Osteoblast (primary cell): ENCODE measurements around the gene PARP4. TPM values are rescaled to one million over a fixed set of nuclear protein-coding genes. Genes with fewer than 3 reads are reported as not detected.
A peak's percentile ranks its signal among the peaks of the same experiment; 100 is the strongest.
"Not testable (repeated sequence)": the region's sequence is repeated elsewhere in the genome, so short reads cannot be mapped to it uniquely, and the experiment has no call there.

Source experiments
- DNase-seq: peaks from one replicate; pipeline ENCODE4 v3.0.0; 2011; ENCODE audit warnings: low spot score, mixed read lengths; ENCODE audit not compliant: insufficient read length; ENCODE audit errors: missing footprints
- H2AFZ ChIP-seq: 2 replicates; pipeline ENCODE4 v1.6.0; 2011; ENCODE audit warnings: mild to moderate bottlenecking, low read length
- H3K27ac ChIP-seq: 2 replicates; pipeline ENCODE4 v1.5.1; 2011; ENCODE audit warnings: mild to moderate bottlenecking, low read depth, low read length, moderate library complexity
- H3K27me3 ChIP-seq: 2 replicates; pipeline ENCODE4 v1.6.0; 2012; ENCODE audit warnings: mild to moderate bottlenecking, control low read depth, inconsistent platforms, low read length, moderate library complexity; ENCODE audit not compliant: insufficient read depth
- H3K36me3 ChIP-seq: 2 replicates; pipeline ENCODE4 v1.5.1; 2011; ENCODE audit warnings: mild to moderate bottlenecking, low read length, control low read depth, moderate library complexity; ENCODE audit not compliant: insufficient read depth
- H3K4me1 ChIP-seq: 2 replicates; pipeline ENCODE4 v1.5.1; 2011; ENCODE audit warnings: mild to moderate bottlenecking, low read length, control low read depth, moderate library complexity; ENCODE audit not compliant: insufficient read depth
- H3K4me2 ChIP-seq: 2 replicates; pipeline ENCODE4 v1.6.0; 2011; ENCODE audit warnings: mild to moderate bottlenecking, low read length; ENCODE audit not compliant: insufficient read depth
- H3K4me3 ChIP-seq: fragments of 200-600 bp; sonication (generic); 3 replicates; pipeline ENCODE4 v1.5.1; 2012; ENCODE audit warnings: mild to moderate bottlenecking, low read length, inconsistent platforms; ENCODE audit not compliant: insufficient read depth
- H3K79me2 ChIP-seq: 2 replicates; pipeline ENCODE4 v1.6.0; 2012; ENCODE audit warnings: mild to moderate bottlenecking, low read length, control low read depth, inconsistent platforms; ENCODE audit not compliant: insufficient read depth
- H3K9me3 ChIP-seq: 2 replicates; pipeline ENCODE4 v1.5.1; 2011; ENCODE audit warnings: low read depth, low read length, control low read depth
- H4K20me1 ChIP-seq: 2 replicates; pipeline ENCODE4 v1.6.0; 2012; ENCODE audit warnings: mild to moderate bottlenecking, low read length, control low read depth; ENCODE audit not compliant: insufficient read depth
- CTCF ChIP-seq: IDR thresholded peaks from 2 replicates; pipeline ENCODE4 v1.5.1; 2011; ENCODE audit warnings: mild to moderate bottlenecking, low read depth, low read length, moderate library complexity; ENCODE audit errors: extremely low read depth
- total RNA-seq: library from RNA; depleted of rRNA; stranded (reverse); fragments of >200 nt; gene quantifications from 2 replicates; pipeline ENCODE4 v1.2.3, GENCODE V29; 2012

PARP4 gene
- total RNA-seq, 1 donor, result 63.0 TPM

- Histone ChIP-seq H3K4me2 (peak overlapping the region; percentile 82), H3K27ac (peak overlapping the region; percentile 92), H3K4me3 (peak overlapping the region; percentile 93), H3K27me3 (no peaks in the 10 kb centered on the region), H2AFZ (peak overlapping the region; percentile 93), H3K9me3 (no peaks in the 10 kb centered on the region), H3K4me1 (peaks cover 16% of the 10 kb centered on the region), H4K20me1 (peaks cover 5% of the 10 kb centered on the region), H3K36me3 (no peaks in the 10 kb centered on the region), H3K79me2 (peaks cover 34% of the 10 kb centered on the region)
- TF ChIP-seq CTCF, result no peak
- DNase-seq, result no peak
Measured at GRCh38 chr13:24512908-24513213, 283 bp upstream of the PARP4 start.

GRCh38 chr13:24511816-24512196, 772 bp downstream of the PARP4 start:
- H3K36me3 ChIP-seq, result no peaks in the 10 kb centered on the region
- H3K79me2 ChIP-seq, result peaks cover 45% of the 10 kb centered on the region

GRCh38 chr13:24511019-24511815, 1.4 kb downstream of the PARP4 start:
- Histone ChIP-seq H3K79me2 (peaks cover 51% of the 10 kb centered on the region), H3K36me3 (peaks cover 3% of the 10 kb centered on the region), H4K20me1 (peaks cover 11% of the 10 kb centered on the region), H3K4me1 (peaks cover 16% of the 10 kb centered on the region), H3K9me3 (no peaks in the 10 kb centered on the region), H3K4me2 (peak overlapping the region; percentile 82), H3K27ac (peak overlapping the region; percentile 92), H3K27me3 (no peaks in the 10 kb centered on the region), H3K4me3 (peak overlapping the region; percentile 93), H2AFZ (peak overlapping the region; percentile 93)
- peak; percentile 97 for DNase-seq
- TF ChIP-seq CTCF, result no peak

More at GRCh38 chr13:24511816-24512196, 772 bp downstream of the PARP4 start:
- Histone ChIP-seq H3K27me3 (no peaks in the 10 kb centered on the region), H3K9me3 (no peaks in the 10 kb centered on the region), H2AFZ (peak overlapping the region; percentile 93), H4K20me1 (peaks cover 11% of the 10 kb centered on the region), H3K4me3 (peak overlapping the region; percentile 93), H3K4me1 (peaks cover 16% of the 10 kb centered on the region), H3K27ac (peak overlapping the region; percentile 92), H3K4me2 (peak overlapping the region; percentile 82)
- DNase-seq, result no peak
- TF ChIP-seq CTCF, result no peak

GRCh38 chr13:24506698-24507335, 5.8 kb downstream of the PARP4 start:
- DNase-seq, result no peak
- Histone ChIP-seq H3K4me2 (no peak overlapping the region), H3K27ac (no peak overlapping the region), H4K20me1 (peaks cover 14% of the 10 kb centered on the region), H3K79me2 (peaks cover 85% of the 10 kb centered on the region), H2AFZ (no peak overlapping the region), H3K36me3 (peaks cover 17% of the 10 kb centered on the region), H3K9me3 (no peaks in the 10 kb centered on the region), H3K4me1 (peaks cover 23% of the 10 kb centered on the region), H3K4me3 (no peak overlapping the region), H3K27me3 (no peaks in the 10 kb centered on the region)
- no peak for TF ChIP-seq CTCF

GRCh38 chr13:24506283-24506682, 6.3 kb downstream of the PARP4 start:
- H3K36me3 ChIP-seq, result peaks cover 17% of the 10 kb centered on the region
- H3K4me2 ChIP-seq, H3K27ac ChIP-seq, H2AFZ ChIP-seq, H3K4me3 ChIP-seq, H3K27me3 ChIP-seq, H4K20me1 ChIP-seq, DNase-seq, H3K9me3 ChIP-seq: not testable (repeated sequence)
- peaks cover 26% of the 10 kb centered on the region for H3K4me1 ChIP-seq
- peaks cover 83% of the 10 kb centered on the region for H3K79me2 ChIP-seq
